ENCODE measurements around the gene MMD2. TPM values are rescaled to one million over a fixed set of nuclear protein-coding genes. Genes with fewer than 3 reads are reported as not detected.

MMD2 gene
- total and polyA plus RNA-seq, 12 donors = 0.03 to 0.17 TPM; not detected in 10

DNA sequence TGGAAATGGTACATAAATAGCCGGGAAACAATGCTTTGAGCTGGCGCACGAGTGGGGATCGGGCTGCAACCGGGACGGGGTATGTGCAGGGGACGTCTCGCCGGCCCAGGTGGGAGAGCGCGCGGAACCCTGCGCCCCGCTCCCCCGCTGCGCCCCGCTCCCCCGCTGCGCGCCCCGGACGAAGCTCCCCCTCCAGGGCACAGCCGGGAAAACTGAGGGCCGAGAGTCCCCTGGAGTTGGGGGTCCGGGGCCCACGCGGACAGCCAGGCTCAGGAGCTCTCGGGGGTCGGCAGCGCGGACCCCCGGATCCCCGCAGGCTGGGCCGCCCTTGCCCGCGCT lies 76.0 kb downstream of the MMD2 start:
- TF ChIP-seq, protein P1, sequence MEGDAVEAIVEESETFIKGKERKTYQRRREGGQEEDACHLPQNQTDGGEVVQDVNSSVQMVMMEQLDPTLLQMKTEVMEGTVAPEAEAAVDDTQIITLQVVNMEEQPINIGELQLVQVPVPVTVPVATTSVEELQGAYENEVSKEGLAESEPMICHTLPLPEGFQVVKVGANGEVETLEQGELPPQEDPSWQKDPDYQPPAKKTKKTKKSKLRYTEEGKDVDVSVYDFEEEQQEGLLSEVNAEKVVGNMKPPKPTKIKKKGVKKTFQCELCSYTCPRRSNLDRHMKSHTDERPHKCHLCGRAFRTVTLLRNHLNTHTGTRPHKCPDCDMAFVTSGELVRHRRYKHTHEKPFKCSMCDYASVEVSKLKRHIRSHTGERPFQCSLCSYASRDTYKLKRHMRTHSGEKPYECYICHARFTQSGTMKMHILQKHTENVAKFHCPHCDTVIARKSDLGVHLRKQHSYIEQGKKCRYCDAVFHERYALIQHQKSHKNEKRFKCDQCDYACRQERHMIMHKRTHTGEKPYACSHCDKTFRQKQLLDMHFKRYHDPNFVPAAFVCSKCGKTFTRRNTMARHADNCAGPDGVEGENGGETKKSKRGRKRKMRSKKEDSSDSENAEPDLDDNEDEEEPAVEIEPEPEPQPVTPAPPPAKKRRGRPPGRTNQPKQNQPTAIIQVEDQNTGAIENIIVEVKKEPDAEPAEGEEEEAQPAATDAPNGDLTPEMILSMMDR (IDR thresholded peaks at IDR 0.05) = no peak
- TF ChIP-seq POLR2A (IDR thresholded peaks at IDR 0.05) = no peak
- H3K4me1 ChIP-seq (replicated peaks in 1 of 2) = peaks cover 0 to 8% of the 10 kb centered on the region in 2 donors
- H3K9me3 ChIP-seq (replicated peaks in 1 of 3) = no peaks in the 10 kb centered on the region
- H3K4me3 ChIP-seq = peak overlapping the region in 2 of 4 donors; percentile 15 to 51
- DNase-seq = no peak
- H3K27ac ChIP-seq = peak overlapping the region in 2 of 5 donors; percentile 68 to 69
- H3K27me3 ChIP-seq = peaks cover 8% of the 10 kb centered on the region
- WGBS, 4 donors = 5 to 11% (median 6%) methylated on average over 6 to 36 of the region's 36 CpGs
- H3K36me3 ChIP-seq (replicated peaks in 1 of 2) = no peaks in the 10 kb centered on the region
- intact Hi-C loops (cut with DNase I) = no loop called here

DNA sequence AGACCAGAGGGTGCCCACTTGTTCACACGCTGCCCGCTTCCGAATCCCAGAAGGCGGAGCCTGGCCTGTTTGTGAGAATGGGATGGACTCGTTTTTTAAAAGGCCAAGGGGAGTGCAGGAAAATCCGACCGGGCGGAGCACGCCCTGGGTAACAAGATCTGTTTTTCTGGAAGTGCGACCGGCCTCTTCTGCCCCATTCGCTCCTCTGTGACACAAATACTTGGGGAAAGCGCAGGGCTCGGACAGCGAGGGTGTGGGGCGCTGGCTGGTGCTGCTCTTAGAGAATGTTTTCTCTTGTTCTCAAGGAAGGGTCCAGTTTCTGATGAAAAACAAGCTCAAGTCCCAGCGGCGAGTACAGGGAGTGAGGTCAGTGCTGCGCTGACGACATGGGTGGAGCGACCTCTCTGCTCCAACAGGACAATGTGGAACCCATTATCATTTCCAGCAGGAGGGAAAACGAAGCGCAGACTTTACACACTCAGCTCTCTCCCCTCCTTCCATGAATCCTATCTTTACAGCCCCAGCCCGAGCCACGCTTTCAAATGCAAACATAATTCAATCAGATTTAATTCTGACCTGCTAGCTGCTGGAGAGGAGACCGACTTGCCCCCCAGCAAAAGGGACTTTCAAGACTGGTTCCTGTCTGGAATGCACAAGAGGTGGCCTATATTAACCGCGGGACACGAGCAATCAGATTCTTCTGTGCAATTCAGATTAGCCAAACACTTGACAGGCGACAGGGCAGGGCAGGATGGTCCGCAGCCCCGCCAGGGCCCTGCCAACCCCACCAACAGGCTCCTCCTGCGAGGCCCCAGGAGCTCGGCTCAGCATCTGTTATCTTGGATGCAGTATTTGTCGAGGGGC lies 76.6 kb downstream of the MMD2 start:
- TF ChIP-seq, protein P1 (IDR thresholded peaks at IDR 0.05) = peak in 1 of 6 experiments; percentile 10
- TF ChIP-seq POLR2A (IDR thresholded peaks at IDR 0.05) = peak in 1 of 2 donors; percentile 6
- intact Hi-C loops (cut with DNase I) = no loop called here
- 40 to 63% (median 47%) methylated on average over 34 to 35 of the region's 35 CpGs for WGBS, 4 donors
- Histone ChIP-seq H3K36me3 (replicated peaks in 1 of 2) (no peaks in the 10 kb centered on the region), H3K4me3 (peak overlapping the region in 2 of 4 donors; percentile 15 to 51), H3K27ac (peak overlapping the region in 2 of 5 donors; percentile 68 to 69), H3K9me3 (replicated peaks in 1 of 3) (no peaks in the 10 kb centered on the region), H3K27me3 (peaks cover 8% of the 10 kb centered on the region), H3K4me1 (replicated peaks in 1 of 2) (peaks cover 0 to 8% of the 10 kb centered on the region in 2 donors)
- peak in 4 of 7 donors; percentile 14 to 85 (median 44) for DNase-seq

- Histone ChIP-seq H3K9me3 (replicated peaks in 1 of 3) (no peaks in the 10 kb centered on the region), H3K4me1 (replicated peaks in 1 of 2) (peaks cover 0 to 8% of the 10 kb centered on the region in 2 donors), H3K4me3 (no peak overlapping the region), H3K27me3 (peaks cover 8% of the 10 kb centered on the region), H3K36me3 (replicated peaks in 1 of 2) (no peaks in the 10 kb centered on the region), H3K27ac (no peak overlapping the region)
- intact Hi-C loops (cut with DNase I) = no loop called here
- DNase-seq = no peak
- WGBS, 4 donors = 67 to 82% (median 76%) methylated on average over 10 of the region's 10 CpGs
- TF ChIP-seq, protein P1 (IDR thresholded peaks at IDR 0.05) = no peak
- TF ChIP-seq POLR2A (IDR thresholded peaks at IDR 0.05) = no peak
Measured at GRCh38 chr7:4880218-4880617, 78.8 kb downstream of the MMD2 start.

DNA sequence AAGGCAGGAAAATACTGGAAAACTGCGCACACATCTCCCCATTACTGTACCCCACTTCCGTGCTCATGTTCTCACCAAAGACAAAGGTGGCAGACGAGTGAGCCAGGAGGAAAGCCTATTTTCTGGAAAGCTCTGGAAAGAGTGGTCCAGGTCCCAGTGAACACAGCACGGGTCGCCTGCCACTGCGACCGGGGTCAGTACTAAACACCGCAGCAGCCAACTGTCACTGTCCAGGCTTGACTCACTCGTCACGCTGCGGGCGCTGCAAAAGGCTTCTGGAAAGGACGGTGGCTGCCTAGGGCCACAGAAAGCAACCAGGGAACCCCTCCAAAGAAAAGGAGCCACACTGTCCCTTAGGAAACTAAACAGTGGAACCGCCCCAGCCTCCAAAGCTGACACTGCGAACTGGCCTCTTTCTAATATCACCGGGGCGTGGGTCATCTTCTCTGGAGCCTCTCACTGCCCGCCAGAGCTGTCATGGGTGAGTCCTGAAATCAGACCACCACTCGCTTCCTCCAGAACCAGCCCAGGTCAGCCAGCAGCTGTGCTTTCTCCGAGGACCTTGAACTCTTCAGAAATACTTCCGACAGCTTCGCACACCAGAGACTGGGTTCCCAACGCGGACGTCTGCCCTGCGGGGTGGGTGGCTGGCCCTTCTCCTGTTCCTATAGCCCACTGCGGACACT lies 79.4 kb downstream of the MMD2 start:
- 83 to 89% (median 84%) methylated on average over 24 to 27 of the region's 27 CpGs for WGBS, 4 donors
- Histone ChIP-seq H3K27me3 (peaks cover 8% of the 10 kb centered on the region), H3K4me1 (replicated peaks in 1 of 2) (peaks cover 0 to 8% of the 10 kb centered on the region in 2 donors), H3K4me3 (no peak overlapping the region), H3K36me3 (replicated peaks in 1 of 2) (no peaks in the 10 kb centered on the region), H3K27ac (no peak overlapping the region), H3K9me3 (replicated peaks in 1 of 3) (no peaks in the 10 kb centered on the region)
- TF ChIP-seq POLR2A (IDR thresholded peaks at IDR 0.05) = no peak
- TF ChIP-seq, protein P1 (IDR thresholded peaks at IDR 0.05) = no peak
- intact Hi-C loops (cut with DNase I) = no loop called here
- DNase-seq = no peak

All from adrenal gland (tissue), 12 donors.